Renal cortical epithelial cell (primary cell): ENCODE data around the gene SLC36A3. TPM values are rescaled to one million over a fixed set of nuclear protein-coding genes. Genes with fewer than 3 reads are reported as not detected.

Experiments
- DNase-seq: peaks from one replicate; pipeline ENCODE4 v3.0.0-alpha.2; 2011; ENCODE audit warnings: low read depth
- total RNA-seq: library from RNA; depleted of rRNA; stranded (reverse); fragments of >200 nt; gene quantifications from 2 replicates; pipeline ENCODE4 v1.2.3, GENCODE V29; 2014

Gene SLC36A3
- total RNA-seq, 1 donor from 2014 or later, result not detected

- DNase-seq, result peak; percentile 55
These were observed 5.3 kb downstream of the SLC36A3 start for GRCh38 chr5:151298063-151298855.

- no peak for DNase-seq
These were observed 6.6 kb downstream of the SLC36A3 start for GRCh38 chr5:151296974-151297373.

- no peak for DNase-seq
These were observed 7.1 kb downstream of the SLC36A3 start for GRCh38 chr5:151296478-151296830.

- no peak for DNase-seq
These were observed 7.6 kb downstream of the SLC36A3 start for GRCh38 chr5:151295791-151296477.

GRCh38 chr5:151295138-151295537, 8.4 kb downstream of the SLC36A3 start:
- no peak for DNase-seq

GRCh38 chr5:151293624-151294023, 9.9 kb downstream of the SLC36A3 start:
- no peak for DNase-seq

- peak; percentile 42 for DNase-seq
These were observed 15.4 kb downstream of the SLC36A3 start for GRCh38 chr5:151288180-151288579.

- no peak for DNase-seq
These were observed 17.3 kb downstream of the SLC36A3 start for GRCh38 chr5:151286246-151286645.

GRCh38 chr5:151285683-151286082, 17.9 kb downstream of the SLC36A3 start:
- DNase-seq, result no peak

GRCh38 chr5:151284392-151284967, 19.1 kb downstream of the SLC36A3 start:
- no peak for DNase-seq

GRCh38 chr5:151283120-151283825, 20.3 kb downstream of the SLC36A3 start:
- no peak for DNase-seq

- no peak for DNase-seq
These were observed 22.4 kb downstream of the SLC36A3 start for GRCh38 chr5:151281001-151281639.

GRCh38 chr5:151280443-151280842, 23.1 kb downstream of the SLC36A3 start:
- no peak for DNase-seq

- no peak for DNase-seq
These were observed 24.7 kb downstream of the SLC36A3 start for GRCh38 chr5:151278845-151279244.

GRCh38 chr5:151275803-151276202, 27.8 kb downstream of the SLC36A3 start:
- no peak for DNase-seq

- no peak for DNase-seq
These were observed 28.9 kb downstream of the SLC36A3 start for GRCh38 chr5:151274666-151275065.

- no peak for DNase-seq
These were observed 32.2 kb downstream of the SLC36A3 start for GRCh38 chr5:151271336-151271735.

- peak; percentile 29 for DNase-seq
These were observed 33.0 kb downstream of the SLC36A3 start for GRCh38 chr5:151270599-151270998.

GRCh38 chr5:151267491-151268260, 35.9 kb downstream of the SLC36A3 start:
- no peak for DNase-seq

- peak; percentile 59 for DNase-seq
These were observed 39.5 kb downstream of the SLC36A3 start for GRCh38 chr5:151264113-151264512.

GRCh38 chr5:151262532-151262931, 41.0 kb downstream of the SLC36A3 start:
- no peak for DNase-seq
